CD14-positive monocyte (primary cell): ENCODE measurements around the gene KLHL30. TPM values are rescaled to one million over a fixed set of nuclear protein-coding genes. Genes with fewer than 3 reads are reported as not detected.

Experiments used
- DNase-seq, 3 donors: peaks; one replicate each; pipeline ENCODE4 v3.0.0-alpha.2; 2011 to 2022
- H2AFZ ChIP-seq: 2 replicates; pipeline ENCODE4 v1.6.0; 2012; ENCODE audit warnings: mild to moderate bottlenecking, low read depth, low read length, inconsistent platforms; ENCODE audit not compliant: insufficient read depth, poor library complexity, severe bottlenecking
- H3K27ac ChIP-seq, 2 donors: 1 replicate in 1 of 2; 2 replicates in 1 of 2; pipeline ENCODE4 v1.5.1; 2012 to 2013; ENCODE audit warnings: low read length in 2 of 2, control low read depth in 1 of 2, inconsistent platforms in 1 of 2, low read depth in 1 of 2, mild to moderate bottlenecking in 1 of 2
- H3K27me3 ChIP-seq, 2 donors: one replicate each; pipeline versions ENCODE4 v1.6.0 to v1.6.1; 2011 to 2013; ENCODE audit warnings: low read length in 2 of 2; ENCODE audit not compliant: control insufficient read depth in 2 of 2, insufficient read depth in 2 of 2
- H3K36me3 ChIP-seq, 2 donors: replicated peaks in 1 of 2; 1 replicate in 1 of 2; 2 replicates in 1 of 2; pipeline versions ENCODE4 v1.5.1 to v1.6.1; 2012 to 2013; ENCODE audit warnings: low read length in 2 of 2, control low read depth in 1 of 2, inconsistent platforms in 1 of 2, mild to moderate bottlenecking in 1 of 2; ENCODE audit not compliant: insufficient read depth in 2 of 2, control insufficient read depth in 1 of 2
- H3K4me1 ChIP-seq, 2 donors: 1 replicate in 1 of 2; 2 replicates in 1 of 2; pipeline versions ENCODE4 v1.5.1 to v1.6.1; 2012 to 2013; ENCODE audit warnings: low read length in 2 of 2, control low read depth in 1 of 2, inconsistent platforms in 1 of 2, mild to moderate bottlenecking in 1 of 2, moderate library complexity in 1 of 2; ENCODE audit not compliant: insufficient read depth in 2 of 2, control insufficient read depth in 1 of 2
- H3K4me2 ChIP-seq: replicated peaks from 2 replicates; pipeline ENCODE3; 2012; ENCODE audit warnings: low read length, moderate library complexity, mild to moderate bottlenecking; ENCODE audit not compliant: poor library complexity, severe bottlenecking; ENCODE audit errors: extremely low read depth
- H3K4me3 ChIP-seq, 3 experiments: fragments of 200-600 bp in 1 of 3; sonication (generic) in 1 of 3; replicated peaks in 1 of 3; 1 replicate in 2 of 3; 2 replicates in 1 of 3; pipeline ENCODE4 v1.5.1; 2011 to 2013; ENCODE audit warnings: low read length in 3 of 3, mild to moderate bottlenecking in 3 of 3, control low read depth in 2 of 3, low read depth in 2 of 3, inconsistent platforms in 1 of 3, moderate library complexity in 1 of 3
- H3K79me2 ChIP-seq: 2 replicates; pipeline ENCODE4 v1.6.0; 2012; ENCODE audit warnings: mild to moderate bottlenecking, control low read depth, inconsistent platforms, low read length, moderate library complexity; ENCODE audit not compliant: insufficient read depth
- H3K9ac ChIP-seq: 2 replicates; pipeline ENCODE4 v1.6.0; 2017; ENCODE audit warnings: low read length, mild to moderate bottlenecking; ENCODE audit not compliant: insufficient read depth, poor library complexity, severe bottlenecking
- H3K9me3 ChIP-seq, 2 donors: replicated peaks in 1 of 2; 1 replicate in 1 of 2; 2 replicates in 1 of 2; pipeline versions ENCODE4 v1.5.1 to v1.6.1; 2012 to 2013; ENCODE audit warnings: low read length in 2 of 2, control low read depth in 1 of 2; ENCODE audit not compliant: control insufficient read depth in 1 of 2, insufficient read depth in 1 of 2
- H4K20me1 ChIP-seq: 2 replicates; pipeline ENCODE4 v1.6.0; 2012; ENCODE audit warnings: mild to moderate bottlenecking, low read length, control low read depth, moderate library complexity; ENCODE audit not compliant: insufficient read depth
- H3K27ac Mint-ChIP-seq, 7 donors: one replicate each; pipeline ENCODE4 v1.8.0; 2020; ENCODE audit warnings: mild to moderate bottlenecking in 7 of 7, mixed read lengths in 7 of 7, moderate library complexity in 6 of 7, inconsistent platforms in 2 of 7
- H3K27me3 Mint-ChIP-seq, 3 donors: one replicate each; pipeline ENCODE4 v1.8.0; 2021 to 2022; ENCODE audit warnings: low read depth in 3 of 3, mild to moderate bottlenecking in 3 of 3, mixed read lengths in 3 of 3, moderate library complexity in 3 of 3, inconsistent platforms in 1 of 3
- H3K36me3 Mint-ChIP-seq, 2 donors: one replicate each; pipeline ENCODE4 v1.8.0; 2020; ENCODE audit warnings: mixed read lengths in 2 of 2, inconsistent platforms in 1 of 2, mild to moderate bottlenecking in 1 of 2
- H3K4me1 Mint-ChIP-seq: one replicate; pipeline ENCODE4 v1.8.0; 2020; ENCODE audit warnings: mild to moderate bottlenecking, mixed read lengths
- H3K4me3 Mint-ChIP-seq, 2 donors: one replicate each; pipeline ENCODE4 v1.8.0; 2020; ENCODE audit warnings: mild to moderate bottlenecking in 2 of 2, mixed read lengths in 2 of 2, moderate library complexity in 1 of 2
- H3K9me3 Mint-ChIP-seq, 7 donors: one replicate each; pipeline ENCODE4 v1.8.0; 2020 to 2022; ENCODE audit warnings: mixed read lengths in 7 of 7, mild to moderate bottlenecking in 6 of 7, moderate library complexity in 6 of 7, inconsistent platforms in 2 of 7
- whole genome bisulfite sequencing: methylation state at CpG from one replicate; pipeline ENCODE4 v1.1.5; 2013; ENCODE audit warnings: missing lambda C conversion rate; ENCODE audit not compliant: insufficient coverage; 5-methylcytosine and 5-hydroxymethylcytosine counted together
- intact Hi-C, 2 donors: fragments of 100-400 bp; cut with micrococcal nuclease; formaldehyde crosslinking; loops; one replicate each; pipeline versions ENCODE4 v1.15.0 to v1.15.1; 2023
- polyA plus RNA-seq, 3 donors: library from polyadenylated mRNA; depleted of rRNA in 1 of 3; unstranded in 2 of 3; stranded (reverse) in 1 of 3; fragments of 300-500 nt in 2 of 3; fragments of >200 nt in 1 of 3; fragmentation: Illumina TruSeq in 2 of 3; gene quantifications; 1 replicate in 2 of 3; 2 replicates in 1 of 3; pipeline ENCODE4 v1.2.3, GENCODE V29; 2012 to 2021
- TF ChIP-seq, protein P1 (sequence below): fragments of 200-600 bp; IDR thresholded peaks from one replicate; pipeline ENCODE4 v1.8.0; 2022; ENCODE audit warnings: antibody characterized with exemption, mild to moderate bottlenecking

Gene KLHL30
- polyA plus RNA-seq, 3 donors, result 0.01 to 0.14 TPM; not detected in 1

- Histone ChIP-seq H3K4me3 (no peak overlapping the region), H3K9ac (no peak overlapping the region), H4K20me1 (no peaks in the 10 kb centered on the region), H3K27me3 (no peaks in the 10 kb centered on the region), H3K4me2 (no peak overlapping the region), H3K9me3 (no peaks in the 10 kb centered on the region), H3K27ac (no peak overlapping the region), H3K4me1 (peaks cover 0 to 3% of the 10 kb centered on the region in 2 donors), H3K36me3 (no peaks in the 10 kb centered on the region), H2AFZ (peak overlapping the region; percentile 47), H3K79me2 (no peaks in the 10 kb centered on the region)
- Mint-ChIP-seq H3K36me3 (no peaks in the 10 kb centered on the region), H3K27ac (no peak overlapping the region), H3K4me3 (no peak overlapping the region), H3K27me3 (peaks cover 0 to 1% (median 0%) of the 10 kb centered on the region in 3 donors), H3K9me3 (no peaks in the 10 kb centered on the region), H3K4me1 (no peaks in the 10 kb centered on the region)
- 68% methylated on average over 33 of the region's 36 CpGs for WGBS
- TF ChIP-seq, protein P1, sequence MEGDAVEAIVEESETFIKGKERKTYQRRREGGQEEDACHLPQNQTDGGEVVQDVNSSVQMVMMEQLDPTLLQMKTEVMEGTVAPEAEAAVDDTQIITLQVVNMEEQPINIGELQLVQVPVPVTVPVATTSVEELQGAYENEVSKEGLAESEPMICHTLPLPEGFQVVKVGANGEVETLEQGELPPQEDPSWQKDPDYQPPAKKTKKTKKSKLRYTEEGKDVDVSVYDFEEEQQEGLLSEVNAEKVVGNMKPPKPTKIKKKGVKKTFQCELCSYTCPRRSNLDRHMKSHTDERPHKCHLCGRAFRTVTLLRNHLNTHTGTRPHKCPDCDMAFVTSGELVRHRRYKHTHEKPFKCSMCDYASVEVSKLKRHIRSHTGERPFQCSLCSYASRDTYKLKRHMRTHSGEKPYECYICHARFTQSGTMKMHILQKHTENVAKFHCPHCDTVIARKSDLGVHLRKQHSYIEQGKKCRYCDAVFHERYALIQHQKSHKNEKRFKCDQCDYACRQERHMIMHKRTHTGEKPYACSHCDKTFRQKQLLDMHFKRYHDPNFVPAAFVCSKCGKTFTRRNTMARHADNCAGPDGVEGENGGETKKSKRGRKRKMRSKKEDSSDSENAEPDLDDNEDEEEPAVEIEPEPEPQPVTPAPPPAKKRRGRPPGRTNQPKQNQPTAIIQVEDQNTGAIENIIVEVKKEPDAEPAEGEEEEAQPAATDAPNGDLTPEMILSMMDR, result no peak
- no peak for DNase-seq
- intact Hi-C loops, result no loop called here
Observed at GRCh38 chr2:238127165-238128060, 11.1 kb upstream of the KLHL30 start.

- H4K20me1 ChIP-seq, result no peaks in the 10 kb centered on the region
- Mint-ChIP-seq H3K27ac (no peak overlapping the region), H3K4me1 (peaks cover under 1% of the 10 kb centered on the region), H3K9me3 (no peaks in the 10 kb centered on the region), H3K36me3 (no peaks in the 10 kb centered on the region), H3K4me3 (no peak overlapping the region), H3K27me3 (peaks cover 0 to 1% (median 0%) of the 10 kb centered on the region in 3 donors)
- TF ChIP-seq, protein P1, result no peak
- no peaks in the 10 kb centered on the region for H3K27me3 ChIP-seq
- no peak overlapping the region for H3K27ac ChIP-seq
- intact Hi-C loops, result no loop called here
- no peak overlapping the region for H2AFZ ChIP-seq
- H3K4me1 ChIP-seq, result peaks cover 0 to 3% of the 10 kb centered on the region in 2 donors
- H3K36me3 ChIP-seq, result no peaks in the 10 kb centered on the region
- no peak overlapping the region for H3K9ac ChIP-seq
- H3K79me2 ChIP-seq, result no peaks in the 10 kb centered on the region
- no peaks in the 10 kb centered on the region for H3K9me3 ChIP-seq
- no peak overlapping the region for H3K4me3 ChIP-seq
- no peak for DNase-seq
- 95% methylated on average over 17 of the region's 22 CpGs for WGBS
- H3K4me2 ChIP-seq, result no peak overlapping the region
Observed at GRCh38 chr2:238128061-238128440, 10.4 kb upstream of the KLHL30 start.
